CD4-positive, alpha-beta T cell treated with Interleukin-10 for 1 hour (primary cell): ENCODE results near the gene JAKMIP3.

ENCODE experiments used
- DNase-seq: peaks from one replicate; pipeline ENCODE4 v3.0.0-alpha.2; 2020

Gene JAKMIP3

DNA sequence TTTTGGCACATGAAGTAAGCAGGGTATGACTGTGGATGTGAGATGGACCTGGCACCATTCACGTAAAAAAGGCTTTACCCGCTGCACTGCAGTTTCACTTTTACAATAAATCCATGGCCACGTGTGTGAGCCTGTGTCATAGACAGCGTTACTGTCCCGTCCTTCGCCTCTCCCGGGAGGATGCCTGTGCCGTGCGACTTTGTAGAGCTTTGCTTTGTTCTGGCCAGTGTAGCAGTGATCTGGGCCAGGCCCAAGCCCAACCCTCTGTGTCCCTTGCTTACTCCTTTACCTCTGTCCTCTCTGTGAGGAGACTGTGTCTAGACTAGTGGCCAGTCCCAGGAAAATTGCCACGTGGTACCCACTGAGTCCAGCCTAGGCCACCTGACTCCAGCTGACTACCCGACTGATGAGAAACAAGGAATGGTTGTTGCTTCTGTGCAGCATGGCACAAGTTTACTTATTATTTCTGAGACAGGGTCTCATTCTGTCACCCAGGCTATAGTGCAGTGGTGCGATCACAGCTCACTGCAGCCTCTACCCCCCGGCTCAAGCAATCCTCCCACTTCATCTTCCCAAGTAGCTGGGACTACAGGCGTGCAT, 48.1 kb downstream of the JAKMIP3 start:
- DNase-seq: no peak

- no peak for DNase-seq
Measured at GRCh38 chr10:132114953-132115520, 49.3 kb downstream of the JAKMIP3 start.
